ENCODE data around the gene MTCL1.

Gene MTCL1

GRCh38 chr18:8863427-8863826, 158.1 kb downstream of the MTCL1 start:
- H3K9me3 ChIP-seq (ENCODE audit: control insufficient read depth in 2 of 2, low read length in 2 of 2): no peaks in the 10 kb centered on the region
- H3K9ac ChIP-seq (ENCODE audit: low read length in 2 of 2): no peak overlapping the region
- no peaks in the 10 kb centered on the region for H3K27me3 ChIP-seq (ENCODE audit: control insufficient read depth in 1 of 2, insufficient read depth in 2 of 2, low read length in 2 of 2)
- no peaks in the 10 kb centered on the region for H3K36me3 ChIP-seq (ENCODE audit: control insufficient read depth in 2 of 2, insufficient read depth in 2 of 2, low read length in 2 of 2)
- no peaks in the 10 kb centered on the region for H3K4me1 ChIP-seq (ENCODE audit: control insufficient read depth, insufficient read depth, low read length)
- H3K4me3 ChIP-seq (ENCODE audit: low read length in 2 of 2): no peak overlapping the region
- H3K27ac ChIP-seq (ENCODE audit: low read length): no peak overlapping the region

- H3K4me3 ChIP-seq (ENCODE audit: low read length in 2 of 2): no peak overlapping the region
- no peaks in the 10 kb centered on the region for H3K27me3 ChIP-seq (ENCODE audit: control insufficient read depth in 1 of 2, insufficient read depth in 2 of 2, low read length in 2 of 2)
- no peak overlapping the region for H3K27ac ChIP-seq (ENCODE audit: low read length)
- no peaks in the 10 kb centered on the region for H3K4me1 ChIP-seq (ENCODE audit: control insufficient read depth, insufficient read depth, low read length)
- H3K9ac ChIP-seq (ENCODE audit: low read length in 2 of 2): no peak overlapping the region
- H3K9me3 ChIP-seq (ENCODE audit: control insufficient read depth in 2 of 2, low read length in 2 of 2): no peaks in the 10 kb centered on the region
- H3K36me3 ChIP-seq (ENCODE audit: control insufficient read depth in 2 of 2, insufficient read depth in 2 of 2, low read length in 2 of 2): no peaks in the 10 kb centered on the region
Observed at GRCh38 chr18:8865934-8866333, 160.6 kb downstream of the MTCL1 start.

- no peaks in the 10 kb centered on the region for H3K4me1 ChIP-seq (ENCODE audit: control insufficient read depth, insufficient read depth, low read length)
- H3K27ac ChIP-seq (ENCODE audit: low read length): no peak overlapping the region
- no peaks in the 10 kb centered on the region for H3K9me3 ChIP-seq (ENCODE audit: control insufficient read depth in 2 of 2, low read length in 2 of 2)
- no peak overlapping the region for H3K9ac ChIP-seq (ENCODE audit: low read length in 2 of 2)
- H3K27me3 ChIP-seq (ENCODE audit: control insufficient read depth in 1 of 2, insufficient read depth in 2 of 2, low read length in 2 of 2): no peaks in the 10 kb centered on the region
- no peaks in the 10 kb centered on the region for H3K36me3 ChIP-seq (ENCODE audit: control insufficient read depth in 2 of 2, insufficient read depth in 2 of 2, low read length in 2 of 2)
- H3K4me3 ChIP-seq (ENCODE audit: low read length in 2 of 2): no peak overlapping the region
Observed at GRCh38 chr18:8866679-8867078, 161.3 kb downstream of the MTCL1 start.

GRCh38 chr18:8868276-8868675, 162.9 kb downstream of the MTCL1 start:
- Histone ChIP-seq H3K36me3 (ENCODE audit: control insufficient read depth in 2 of 2, insufficient read depth in 2 of 2, low read length in 2 of 2) (no peaks in the 10 kb centered on the region), H3K27me3 (ENCODE audit: control insufficient read depth in 1 of 2, insufficient read depth in 2 of 2, low read length in 2 of 2) (no peaks in the 10 kb centered on the region), H3K9me3 (ENCODE audit: control insufficient read depth in 2 of 2, low read length in 2 of 2) (no peaks in the 10 kb centered on the region), H3K4me3 (ENCODE audit: low read length in 2 of 2) (no peak overlapping the region), H3K9ac (ENCODE audit: low read length in 2 of 2) (no peak overlapping the region), H3K27ac (ENCODE audit: low read length) (no peak overlapping the region), H3K4me1 (ENCODE audit: control insufficient read depth, insufficient read depth, low read length) (no peaks in the 10 kb centered on the region)

GRCh38 chr18:8868779-8869415, 163.5 kb downstream of the MTCL1 start:
- Histone ChIP-seq H3K4me3 (ENCODE audit: low read length in 2 of 2) (no peak overlapping the region), H3K36me3 (ENCODE audit: control insufficient read depth in 2 of 2, insufficient read depth in 2 of 2, low read length in 2 of 2) (no peaks in the 10 kb centered on the region), H3K9me3 (ENCODE audit: control insufficient read depth in 2 of 2, low read length in 2 of 2) (no peaks in the 10 kb centered on the region), H3K27ac (ENCODE audit: low read length) (no peak overlapping the region), H3K27me3 (ENCODE audit: control insufficient read depth in 1 of 2, insufficient read depth in 2 of 2, low read length in 2 of 2) (no peaks in the 10 kb centered on the region), H3K4me1 (ENCODE audit: control insufficient read depth, insufficient read depth, low read length) (no peaks in the 10 kb centered on the region), H3K9ac (ENCODE audit: low read length in 2 of 2) (no peak overlapping the region)

GRCh38 chr18:8869696-8870095, 164.3 kb downstream of the MTCL1 start:
- Histone ChIP-seq H3K9me3 (ENCODE audit: control insufficient read depth in 2 of 2, low read length in 2 of 2) (no peaks in the 10 kb centered on the region), H3K36me3 (ENCODE audit: control insufficient read depth in 2 of 2, insufficient read depth in 2 of 2, low read length in 2 of 2) (no peaks in the 10 kb centered on the region), H3K4me3 (ENCODE audit: low read length in 2 of 2) (no peak overlapping the region), H3K4me1 (ENCODE audit: control insufficient read depth, insufficient read depth, low read length) (no peaks in the 10 kb centered on the region), H3K27ac (ENCODE audit: low read length) (no peak overlapping the region), H3K27me3 (ENCODE audit: control insufficient read depth in 1 of 2, insufficient read depth in 2 of 2, low read length in 2 of 2) (no peaks in the 10 kb centered on the region), H3K9ac (ENCODE audit: low read length in 2 of 2) (no peak overlapping the region)

- no peak overlapping the region for H3K9ac ChIP-seq (ENCODE audit: low read length in 2 of 2)
- H3K4me1 ChIP-seq (ENCODE audit: control insufficient read depth, insufficient read depth, low read length): no peaks in the 10 kb centered on the region
- H3K9me3 ChIP-seq (ENCODE audit: control insufficient read depth in 2 of 2, low read length in 2 of 2): no peaks in the 10 kb centered on the region
- H3K4me3 ChIP-seq (ENCODE audit: low read length in 2 of 2): no peak overlapping the region
- no peak overlapping the region for H3K27ac ChIP-seq (ENCODE audit: low read length)
- H3K27me3 ChIP-seq (ENCODE audit: control insufficient read depth in 1 of 2, insufficient read depth in 2 of 2, low read length in 2 of 2): no peaks in the 10 kb centered on the region
- H3K36me3 ChIP-seq (ENCODE audit: control insufficient read depth in 2 of 2, insufficient read depth in 2 of 2, low read length in 2 of 2): no peaks in the 10 kb centered on the region
Observed at GRCh38 chr18:8870528-8870927, 165.2 kb downstream of the MTCL1 start.

GRCh38 chr18:8871489-8871888, 166.1 kb downstream of the MTCL1 start:
- Histone ChIP-seq H3K9ac (ENCODE audit: low read length in 2 of 2) (no peak overlapping the region), H3K27me3 (ENCODE audit: control insufficient read depth in 1 of 2, insufficient read depth in 2 of 2, low read length in 2 of 2) (no peaks in the 10 kb centered on the region), H3K4me3 (ENCODE audit: low read length in 2 of 2) (no peak overlapping the region), H3K4me1 (ENCODE audit: control insufficient read depth, insufficient read depth, low read length) (no peaks in the 10 kb centered on the region), H3K9me3 (ENCODE audit: control insufficient read depth in 2 of 2, low read length in 2 of 2) (no peaks in the 10 kb centered on the region), H3K36me3 (ENCODE audit: control insufficient read depth in 2 of 2, insufficient read depth in 2 of 2, low read length in 2 of 2) (no peaks in the 10 kb centered on the region), H3K27ac (ENCODE audit: low read length) (no peak overlapping the region)

- no peak overlapping the region for H3K9ac ChIP-seq (ENCODE audit: low read length in 2 of 2)
- H3K36me3 ChIP-seq (ENCODE audit: control insufficient read depth in 2 of 2, insufficient read depth in 2 of 2, low read length in 2 of 2): no peaks in the 10 kb centered on the region
- no peaks in the 10 kb centered on the region for H3K4me1 ChIP-seq (ENCODE audit: control insufficient read depth, insufficient read depth, low read length)
- H3K27ac ChIP-seq (ENCODE audit: low read length): no peak overlapping the region
- no peak overlapping the region for H3K4me3 ChIP-seq (ENCODE audit: low read length in 2 of 2)
- H3K27me3 ChIP-seq (ENCODE audit: control insufficient read depth in 1 of 2, insufficient read depth in 2 of 2, low read length in 2 of 2): no peaks in the 10 kb centered on the region
- no peaks in the 10 kb centered on the region for H3K9me3 ChIP-seq (ENCODE audit: control insufficient read depth in 2 of 2, low read length in 2 of 2)
Observed at GRCh38 chr18:8874872-8875271, 169.5 kb downstream of the MTCL1 start.

- no peaks in the 10 kb centered on the region for H3K36me3 ChIP-seq (ENCODE audit: control insufficient read depth in 2 of 2, insufficient read depth in 2 of 2, low read length in 2 of 2)
- no peaks in the 10 kb centered on the region for H3K27me3 ChIP-seq (ENCODE audit: control insufficient read depth in 1 of 2, insufficient read depth in 2 of 2, low read length in 2 of 2)
- no peaks in the 10 kb centered on the region for H3K4me1 ChIP-seq (ENCODE audit: control insufficient read depth, insufficient read depth, low read length)
- no peak overlapping the region for H3K4me3 ChIP-seq (ENCODE audit: low read length in 2 of 2)
- no peak overlapping the region for H3K27ac ChIP-seq (ENCODE audit: low read length)
- H3K9ac ChIP-seq (ENCODE audit: low read length in 2 of 2): no peak overlapping the region
- no peaks in the 10 kb centered on the region for H3K9me3 ChIP-seq (ENCODE audit: control insufficient read depth in 2 of 2, low read length in 2 of 2)
Observed at GRCh38 chr18:8876887-8877286, 171.5 kb downstream of the MTCL1 start.

- Histone ChIP-seq H3K36me3 (ENCODE audit: control insufficient read depth in 2 of 2, insufficient read depth in 2 of 2, low read length in 2 of 2) (no peaks in the 10 kb centered on the region), H3K27ac (ENCODE audit: low read length) (no peak overlapping the region), H3K4me1 (ENCODE audit: control insufficient read depth, insufficient read depth, low read length) (no peaks in the 10 kb centered on the region), H3K4me3 (ENCODE audit: low read length in 2 of 2) (no peak overlapping the region), H3K9ac (ENCODE audit: low read length in 2 of 2) (no peak overlapping the region), H3K27me3 (ENCODE audit: control insufficient read depth in 1 of 2, insufficient read depth in 2 of 2, low read length in 2 of 2) (no peaks in the 10 kb centered on the region), H3K9me3 (ENCODE audit: control insufficient read depth in 2 of 2, low read length in 2 of 2) (no peaks in the 10 kb centered on the region)
Observed at GRCh38 chr18:8881103-8881502, 175.7 kb downstream of the MTCL1 start.
